K562 (cell line): ENCODE results near the gene AGL. TPM values are rescaled to one million over a fixed set of nuclear protein-coding genes. Genes with fewer than 3 reads are reported as not detected.

Source experiments
- ATAC-seq: fragments of 200-7000 bp; cut with Tn5 transposase; 3 replicates; pipeline ENCODE4 v1.9.1; 2020; ENCODE audit warnings: moderate library complexity
- BruUV-seq: library from RNA; stranded (reverse); fragments of 400-500 nt; replicated peaks from 2 replicates; lab custom pipeline; 2021; lab: Mats Ljungman, UMichigan
- CTCF ChIA-PET: fragments of 300-600 bp; formaldehyde crosslinking; extraction: SDS; loops from one replicate; lab custom pipeline; 2021; ENCODE audit warnings: low intra/inter-chr PET ratio; lab: Yijun Ruan, JAX
- POLR2A ChIA-PET: fragments of 300-600, 350-650 bp; sonication (Branson Sonifier 250); formaldehyde crosslinking; extraction: SDS; loops from one replicate; lab custom pipeline; 2021; ENCODE audit warnings: antibody characterized with exemption, inconsistent platforms; lab: Yijun Ruan, JAX
- DNase-seq, 4 experiments: peaks; one replicate each; pipeline versions ENCODE4 v3.0.0 to v3.0.0-alpha.2; 2011 to 2018; ENCODE audit warnings: low spot score in 3 of 4, mixed read lengths in 3 of 4; ENCODE audit errors: extremely low read depth in 1 of 4
- FAIRE-seq: peaks from 2 replicates; lab custom pipeline; 2011; peaks lifted over from hg19 to GRCh38; lab: Jason Lieb, UNC
- H2AFZ ChIP-seq: 2 replicates; pipeline ENCODE4 v1.6.0; 2011; ENCODE audit warnings: low read depth, low read length, control low read depth, inconsistent platforms
- H3K27ac ChIP-seq: fragments of 200-600 bp; 3 replicates; pipeline ENCODE4 v1.8.0; 2011; ENCODE audit warnings: low read depth, mild to moderate bottlenecking, control low read depth, inconsistent platforms, low read length, moderate library complexity, mixed read lengths; ENCODE audit errors: extremely low read depth
- H3K27me3 ChIP-seq, 2 experiments: fragments of 300-600 bp in 1 of 2; 2 replicates in 1 of 2; 3 replicates in 1 of 2; pipeline versions ENCODE4 v1.6.0 to v1.8.0; 2011; ENCODE audit warnings: inconsistent platforms in 2 of 2, low read length in 2 of 2, mild to moderate bottlenecking in 1 of 2, mixed read lengths in 1 of 2, moderate library complexity in 1 of 2; ENCODE audit not compliant: control insufficient read depth in 2 of 2, insufficient read depth in 2 of 2
- H3K36me3 ChIP-seq: fragments of 300-600 bp; 3 replicates; pipeline ENCODE4 v1.8.0; 2011; ENCODE audit warnings: mild to moderate bottlenecking, low read length, inconsistent platforms; ENCODE audit not compliant: control insufficient read depth, insufficient read depth
- H3K4me1 ChIP-seq, 2 experiments: fragments of 200-600 bp in 1 of 2; replicated peaks in 1 of 2; 2 replicates in 1 of 2; 3 replicates in 1 of 2; pipeline versions ENCODE4 v1.5.1 to v1.8.0; 2011; ENCODE audit warnings: inconsistent platforms in 2 of 2, low read length in 2 of 2, mild to moderate bottlenecking in 1 of 2, mixed read lengths in 1 of 2, moderate library complexity in 1 of 2; ENCODE audit not compliant: control insufficient read depth in 2 of 2, insufficient read depth in 2 of 2
- H3K4me2 ChIP-seq: 2 replicates; pipeline ENCODE4 v1.6.1; 2011; ENCODE audit warnings: low read length, control low read depth, inconsistent platforms, mixed read lengths; ENCODE audit not compliant: insufficient read depth
- H3K4me3 ChIP-seq: fragments of 200-600 bp; sonication (generic), shearing (Covaris generic); 2 replicates; pipeline ENCODE4 v1.5.1; 2016; ENCODE audit warnings: control low read depth, inconsistent platforms
- H3K79me2 ChIP-seq: fragments of 200-600 bp; 3 replicates; pipeline ENCODE4 v1.8.0; 2011; ENCODE audit warnings: low read length, inconsistent platforms; ENCODE audit not compliant: control insufficient read depth, insufficient read depth
- H3K9ac ChIP-seq, 2 experiments: 2 replicates each; pipeline versions ENCODE4 v1.6.0 to v1.6.1; 2011; ENCODE audit warnings: low read depth in 2 of 2, low read length in 2 of 2, control low read depth in 1 of 2, inconsistent platforms in 1 of 2, mild to moderate bottlenecking in 1 of 2, mixed read lengths in 1 of 2; ENCODE audit not compliant: insufficient read depth in 1 of 2
- H3K9me1 ChIP-seq: one replicate; pipeline ENCODE4 v1.6.0; 2011; ENCODE audit warnings: inconsistent platforms, mild to moderate bottlenecking, low read length, moderate library complexity; ENCODE audit not compliant: control insufficient read depth, insufficient read depth
- H3K9me3 ChIP-seq: replicated peaks from 2 replicates; pipeline ENCODE4 v1.5.1; 2011; ENCODE audit warnings: low read depth, low read length, inconsistent platforms; ENCODE audit not compliant: control insufficient read depth, insufficient read depth
- H4K20me1 ChIP-seq: replicated peaks from 2 replicates; pipeline ENCODE4 v1.6.1; 2011; ENCODE audit warnings: low read length, inconsistent platforms, mixed read lengths; ENCODE audit not compliant: control insufficient read depth, insufficient read depth
- ASH1L ChIP-seq: fragments of 450-650 bp; IDR thresholded peaks from 2 replicates; pipeline ENCODE4 v1.6.1; 2018; ENCODE audit warnings: borderline replicate concordance, mild to moderate bottlenecking, low read depth; ENCODE audit not compliant: partially characterized antibody
- ATF2 ChIP-seq: sonication (generic); formaldehyde crosslinking; IDR thresholded peaks from 2 replicates; pipeline ENCODE4 v1.8.1; 2022; ENCODE audit warnings: missing genetic modification reagents
- GABPA ChIP-seq: fragments of 200-800 bp; sonication (Bioruptor generic); conservative IDR thresholded peaks from 2 replicates; pipeline ENCODE4 v1.6.1; 2016; ENCODE audit warnings: low read depth, missing genetic modification characterization, missing compliant biosample characterization
- PATZ1 ChIP-seq: fragments of 250-450 bp; sonication (Bioruptor Pico); IDR thresholded peaks from 2 replicates; pipeline ENCODE4 v1.5.0; 2020; ENCODE audit warnings: mild to moderate bottlenecking, borderline replicate concordance
- PBX2 ChIP-seq, 2 experiments: IDR thresholded peaks in 1 of 2; conservative IDR thresholded peaks in 1 of 2; 2 replicates each; pipeline ENCODE4 v1.6.1; 2016; ENCODE audit warnings: low read depth in 2 of 2, mild to moderate bottlenecking in 1 of 2, missing compliant biosample characterization in 1 of 2, missing genetic modification characterization in 1 of 2, moderate library complexity in 1 of 2
- PHF21A ChIP-seq: fragments of 450-650 bp; IDR thresholded peaks from 2 replicates; pipeline ENCODE4 v1.6.1; 2017; ENCODE audit warnings: low read depth, borderline replicate concordance
- RBM14 ChIP-seq: fragments of 200-400 bp; formaldehyde crosslinking; IDR thresholded peaks from 2 replicates; pipeline ENCODE4 v1.6.1; 2018; ENCODE audit warnings: low read depth, mild to moderate bottlenecking, low read length, moderate library complexity, borderline replicate concordance; ENCODE audit not compliant: insufficient read depth
- SIRT6 ChIP-seq: IDR thresholded peaks from one replicate; pipeline ENCODE4 v1.6.1; 2012; ENCODE audit warnings: low read depth, mild to moderate bottlenecking, control low read depth, inconsistent platforms, low read length, moderate library complexity
- SOX6 ChIP-seq: fragments of 450-650 bp; IDR thresholded peaks from 2 replicates; pipeline ENCODE4 v1.6.1; 2014; ENCODE audit warnings: mild to moderate bottlenecking
- SRSF7 ChIP-seq: fragments of 200-400 bp; formaldehyde crosslinking; optimal IDR thresholded peaks from 2 replicates; pipeline ENCODE3; 2017; ENCODE audit warnings: mild to moderate bottlenecking, low read depth, low read length
- TBP ChIP-seq: optimal IDR thresholded peaks from 2 replicates; pipeline ENCODE3; 2011; ENCODE audit warnings: low read depth, low read length, improper control_type of control experiment
- XRCC4 ChIP-seq: IDR thresholded peaks from one replicate; pipeline ENCODE4 v1.6.1; 2011; ENCODE audit not compliant: insufficient read depth, insufficient read length; ENCODE audit errors: extremely low read depth
- ZNF707 ChIP-seq: fragments of 250-450 bp; sonication (Bioruptor Pico); conservative IDR thresholded peaks from 2 replicates; pipeline ENCODE4 v1.8.0; 2022; ENCODE audit warnings: inconsistent platforms, mild to moderate bottlenecking, moderate library complexity
- WGBS: fragments of 100-300 bp; shearing (Covaris generic); methylation state at CpG from one replicate; pipeline ENCODE4 v1.1.6; 2016; ENCODE audit warnings: low coverage, mixed read lengths; ENCODE audit not compliant: insufficient coverage; ENCODE audit errors: missing lambda C conversion rate; 5-methylcytosine and 5-hydroxymethylcytosine counted together
- in situ Hi-C: fragments of 300-500 bp; cut with MboI; formaldehyde crosslinking; loops from 4 replicates; pipeline ENCODE4 v1.15.0; 2018; ENCODE audit warnings: inconsistent platforms, mixed read lengths
- intact Hi-C: fragments of 100-400 bp; cut with micrococcal nuclease; formaldehyde crosslinking; loops from 2 replicates; pipeline ENCODE4 v1.14.2; 2022
- polyA plus RNA-seq, 8 experiments: library from polyadenylated mRNA; depleted of rRNA in 4 of 8; stranded (reverse) in 5 of 8; unstranded in 3 of 8; fragments of >200 nt; fragmentation: Nextera tagmentation in 2 of 8; fragmentation: Illumina TruSeq in 1 of 8; extraction: Ambion mirVana in 2 of 8; extraction: Trizol in 1 of 8; gene quantifications; 2 replicates each; pipeline versions ENCODE4 v1.2.1 to v1.2.3, GENCODE V29; 2011 to 2014; ENCODE audit warnings: inconsistent platforms in 1 of 8, missing spikeins in 1 of 8
- total RNA-seq, 7 experiments: library from RNA; depleted of rRNA in 6 of 7; stranded (reverse); fragments of >200 nt in 6 of 7; fragmentation: Illumina TruSeq in 2 of 7; extraction: Trizol in 2 of 7; gene quantifications; 2 replicates each; pipeline versions ENCODE4 v1.2.1 to v1.2.3, GENCODE V29; 2011 to 2021; ENCODE audit warnings: low replicate concordance in 1 of 7

Gene AGL
- total and polyA plus RNA-seq, 9 of the 15 experiments (the other 6 are each of a cell fraction or from before 2014, with no cell fraction given), result 6.3 to 20.4 (median 12.4) TPM

- TF ChIP-seq ZNF707 (CRISPR knock-in tag), result no peak
- no peak for TF ChIP-seq SIRT6
Measured at GRCh38 chr1:99964806-99965205, 114.6 kb downstream of the AGL start (continued).

GRCh38 chr1:99965646-99966375, 115.7 kb downstream of the AGL start:
- Histone ChIP-seq H3K9me3 (no peaks in the 10 kb centered on the region), H3K4me2 (no peak overlapping the region), H3K9me1 (peaks cover 3% of the 10 kb centered on the region), H3K9ac (no peak overlapping the region), H4K20me1 (no peaks in the 10 kb centered on the region), H3K4me1 (peaks cover 1 to 10% of the 10 kb centered on the region in 2 experiments; a peak in 3 of 5 replicates), H3K36me3 (no peaks in the 10 kb centered on the region), H3K27me3 (no peaks in the 10 kb centered on the region), H3K79me2 (peaks cover 10% of the 10 kb centered on the region), H3K4me3 (no peak overlapping the region), H2AFZ (no peak overlapping the region), H3K27ac (no peak overlapping the region)
- FAIRE-seq (no peak), DNase-seq (no peak), ATAC-seq (no peak)
- no TSS peak for BruUV-seq
- in situ Hi-C loops, result no loop called here
- WGBS, result 41% methylated on average over 2 of the region's 2 CpGs
- POLR2A ChIA-PET, result interaction anchor here (0.6 to 1.0 kb wide), 2 partner anchors 19 to 370 kb away, joined by 3 read pairs; no protein-coding TSS in a partner anchor
- intact Hi-C loops, result no loop called here
- CTCF ChIA-PET, result no interaction called here
- TF ChIP-seq PBX2 (CRISPR knock-in tag; IDR thresholded peaks at IDR 0.05; ENCODE audit: low read depth) (no peak), PBX2 (tag; conservative IDR thresholded peaks at IDR 0.05; ENCODE audit: low read depth) (no peak), ZNF707 (CRISPR knock-in tag) (no peak), PATZ1 (CRISPR knock-in tag) (no peak), SRSF7 (no peak), GABPA (tag) (no peak), PHF21A (no peak), TBP (no peak), ASH1L (no peak), XRCC4 (no peak), ATF2 (CRISPR knock-in tag) (no peak), RBM14 (no peak), SOX6 (no peak)
